Psoas muscle (tissue), 8 donors: ENCODE data around the gene APOC3. TPM values are rescaled to one million over a fixed set of nuclear protein-coding genes. Genes with fewer than 3 reads are reported as not detected.

Source experiments
- ATAC-seq, 4 donors: fragments of 200-7000 bp; cut with Tn5 transposase; one replicate each; pipeline ENCODE4 v1.9.1; 2020; ENCODE audit warnings: moderate library complexity in 3 of 4, mild to moderate bottlenecking in 2 of 4
- DNase-seq, 2 donors: peaks; one replicate each; pipeline ENCODE4 v3.0.0-alpha.2; 2020
- H3K27ac ChIP-seq: fragments of 200-600 bp; one replicate; pipeline ENCODE4 v1.8.0; 2022
- H3K27me3 ChIP-seq, 3 donors: fragments of 200-600 bp in 1 of 3; one replicate each; pipeline versions ENCODE4 v1.6.1 to v1.8.0; 2013 to 2022; ENCODE audit warnings: low read length in 2 of 3, mild to moderate bottlenecking in 2 of 3, moderate library complexity in 1 of 3; ENCODE audit not compliant: insufficient read depth in 3 of 3
- H3K36me3 ChIP-seq, 2 donors: fragments of 200-600 bp in 1 of 2; one replicate each; pipeline versions ENCODE4 v1.6.1 to v1.8.0; 2013 to 2022; ENCODE audit warnings: low read depth in 1 of 2, mild to moderate bottlenecking in 1 of 2, moderate library complexity in 1 of 2; ENCODE audit not compliant: insufficient read depth in 1 of 2
- H3K4me1 ChIP-seq: fragments of 200-600 bp; one replicate; pipeline ENCODE4 v1.8.0; 2022
- H3K4me3 ChIP-seq: fragments of 200-600 bp; one replicate; pipeline ENCODE4 v1.8.0; 2022; ENCODE audit warnings: mild to moderate bottlenecking
- H3K9me3 ChIP-seq: fragments of 200-600 bp; one replicate; pipeline ENCODE4 v1.8.0; 2022
- CTCF ChIP-seq: fragments of 200-600 bp; IDR thresholded peaks from one replicate; pipeline ENCODE4 v1.8.0; 2022; ENCODE audit warnings: antibody characterized with exemption
- WGBS, 3 donors: extraction: QIAGEN DNeasy Blood & Tissue Kit; methylation state at CpG; one replicate each; pipeline versions ENCODE4 v1.1.6 to v1.1.7; 2013; 5-methylcytosine and 5-hydroxymethylcytosine counted together
- intact Hi-C, 2 donors: fragments of 100-400 bp; cut with DNase I; formaldehyde crosslinking; loops; one replicate each; pipeline versions ENCODE4 v1.11.0 to v1.14.2; 2022
- polyA plus RNA-seq, 3 donors: library from polyadenylated mRNA; stranded (reverse); fragments of 200-250 nt; gene quantifications; one replicate each; pipeline ENCODE4 v1.2.3, GENCODE V29; 2013
- total RNA-seq, 4 donors: library from RNA; stranded (reverse); fragmentation: NEBNext Ultra II Directional in 2 of 4; extraction: Animal tissue kit (Norgen Biotek cat#: 25700) in 2 of 4; gene quantifications; one replicate each; pipeline versions ENCODE4 v1.2.1 to v1.2.4, GENCODE V29; 2021 to 2023
- donor health status: healthy with polysubstance abuse.
- donor health status: DM: no; HTN: no; CAD: no; lungs with moderate emphysema.
- donor health status: Bipolar disorder and iron deficiency.
- donor health status: healthy.
- donor health status: DM: yes; HTN: yes; CAD: no.
- donor health status: DM: no; HTN: no; CAD: no.
- donor health status: DM: no; HTN: no; CAD: no.
- donor health status: DM: yes; HTN: yes; CAD: no.

APOC3 gene
- total and polyA plus RNA-seq, 7 donors, result 0.26 to 2.2 (median 0.46) TPM; not detected in 4

- 46 to 68% (median 60%) methylated on average over 9 of the region's 9 CpGs for WGBS, 3 donors
Observed at GRCh38 chr11:116840746-116841296, 11.1 kb downstream of the APOC3 start.

DNA sequence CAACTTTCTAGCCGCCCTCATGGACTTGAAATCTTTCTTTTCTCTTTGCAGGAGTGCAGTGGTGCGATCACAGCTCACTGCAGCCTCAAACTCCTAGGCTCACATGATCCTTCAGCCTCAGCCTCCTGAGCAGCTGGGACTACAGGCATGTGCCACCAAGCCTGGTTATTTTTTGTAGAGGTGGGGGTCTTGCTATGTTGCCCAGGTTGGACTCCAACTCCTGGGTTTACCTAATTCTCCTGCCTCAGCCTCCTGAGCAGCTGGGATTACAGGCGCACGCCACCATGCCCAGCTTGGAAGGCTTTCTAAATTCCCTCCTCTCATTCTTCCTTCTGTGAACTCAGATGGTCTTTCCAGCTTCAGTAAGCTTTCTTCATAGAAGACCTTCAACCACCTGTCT, 12.4 kb downstream of the APOC3 start:
- intact Hi-C loops, result no loop called here

More at GRCh38 chr11:116840746-116841296, 11.1 kb downstream of the APOC3 start:
- DNase-seq, result peak in 1 of 2 donors; percentile 30
- peak in 1 of 4 donors; percentile 2 for ATAC-seq
- no peaks in the 10 kb centered on the region for H3K27me3 ChIP-seq
- no peaks in the 10 kb centered on the region for H3K9me3 ChIP-seq
- intact Hi-C loops, result no loop called here
- H3K4me3 ChIP-seq, result no peak overlapping the region
- no peak overlapping the region for H3K27ac ChIP-seq
- no peak for TF ChIP-seq CTCF
- peaks cover 0 to 20% of the 10 kb centered on the region in 2 donors for H3K36me3 ChIP-seq
- H3K4me1 ChIP-seq, result peaks cover 3% of the 10 kb centered on the region

GRCh38 chr11:116842909-116843308, 13.2 kb downstream of the APOC3 start:
- Histone ChIP-seq H3K27ac (no peak overlapping the region), H3K27me3 (no peaks in the 10 kb centered on the region), H3K4me3 (no peak overlapping the region), H3K9me3 (no peaks in the 10 kb centered on the region), H3K4me1 (peaks cover 2% of the 10 kb centered on the region), H3K36me3 (peaks cover 0 to 41% of the 10 kb centered on the region in 2 donors)
- WGBS, 3 donors, result 85 to 99% (median 90%) methylated on average over 4 of the region's 4 CpGs
- TF ChIP-seq CTCF, result no peak
- DNase-seq (peak in 1 of 2 donors; percentile 23), ATAC-seq (no peak)
- intact Hi-C loops, result no loop called here

More for the DNA sequence above, 12.4 kb downstream of the APOC3 start:
- no peak overlapping the region for H3K4me3 ChIP-seq
- ATAC-seq, result no peak
- H3K4me1 ChIP-seq, result peaks cover 2% of the 10 kb centered on the region
- peaks cover 0 to 33% of the 10 kb centered on the region in 2 donors for H3K36me3 ChIP-seq
- no peak overlapping the region for H3K27ac ChIP-seq
- TF ChIP-seq CTCF, result no peak
- WGBS, 3 donors, result 96 to 98% (median 98%) methylated on average over 4 of the region's 4 CpGs
- H3K27me3 ChIP-seq, result no peaks in the 10 kb centered on the region
- no peak for DNase-seq
- no peaks in the 10 kb centered on the region for H3K9me3 ChIP-seq

GRCh38 chr11:116843661-116844060, 14.0 kb downstream of the APOC3 start:
- Histone ChIP-seq H3K9me3 (no peaks in the 10 kb centered on the region), H3K27ac (no peak overlapping the region), H3K36me3 (peaks cover 0 to 48% of the 10 kb centered on the region in 2 donors), H3K4me3 (no peak overlapping the region), H3K4me1 (peaks cover 2% of the 10 kb centered on the region), H3K27me3 (no peaks in the 10 kb centered on the region)
- 94 to 98% (median 95%) methylated on average over 9 of the region's 9 CpGs for whole genome bisulfite sequencing, 3 donors
- intact Hi-C loops, result no loop called here
- ATAC-seq (no peak), DNase-seq (peak in 1 of 2 donors; percentile 31)
- no peak for TF ChIP-seq CTCF

GRCh38 chr11:116844722-116845121, 15.0 kb downstream of the APOC3 start:
- WGBS, 3 donors, result 26 to 50% (median 44%) methylated on average over 4 of the region's 4 CpGs
- no peak for TF ChIP-seq CTCF
- DNase-seq, result no peak
- H3K27me3 ChIP-seq, result no peaks in the 10 kb centered on the region
- H3K4me1 ChIP-seq, result peaks cover 2% of the 10 kb centered on the region
- H3K27ac ChIP-seq, result no peak overlapping the region
- intact Hi-C loops, result no loop called here
- ATAC-seq, result peak in 2 of 4 donors; percentile 40 to 61
- H3K4me3 ChIP-seq, result no peak overlapping the region
- peaks cover 0 to 59% of the 10 kb centered on the region in 2 donors for H3K36me3 ChIP-seq
- H3K9me3 ChIP-seq, result no peaks in the 10 kb centered on the region
